Astrocyte (in vitro differentiated cells and primary cell): ENCODE measurements around the gene LANCL1. TPM values are rescaled to one million over a fixed set of nuclear protein-coding genes. Genes with fewer than 3 reads are reported as not detected.

ENCODE experiments used
- DNase-seq: peaks from one replicate; pipeline ENCODE4 v3.0.0-alpha.2; 2010; ENCODE audit warnings: low read depth
- FAIRE-seq: peaks from 2 replicates; lab custom pipeline; 2011; peaks lifted over from hg19 to GRCh38; lab: Jason Lieb, UNC
- H2AFZ ChIP-seq: 2 replicates; pipeline ENCODE4 v1.6.0; 2012; ENCODE audit warnings: low read depth, low read length, inconsistent platforms
- H3K27ac ChIP-seq: 2 replicates; pipeline ENCODE4 v1.5.1; 2011; ENCODE audit warnings: low read depth, low read length, inconsistent platforms
- H3K27me3 ChIP-seq: 2 replicates; pipeline ENCODE4 v1.6.0; 2011; ENCODE audit warnings: low read length, inconsistent platforms; ENCODE audit not compliant: insufficient read depth
- H3K36me3 ChIP-seq: 2 replicates; pipeline ENCODE4 v1.5.1; 2011; ENCODE audit warnings: low read length, inconsistent platforms; ENCODE audit not compliant: insufficient read depth
- H3K4me1 ChIP-seq: 2 replicates; pipeline ENCODE4 v1.5.1; 2011; ENCODE audit warnings: low read length, inconsistent platforms; ENCODE audit not compliant: insufficient read depth
- H3K4me2 ChIP-seq: 2 replicates; pipeline ENCODE4 v1.6.0; 2012; ENCODE audit warnings: low read length, inconsistent platforms
- H3K4me3 ChIP-seq: 2 replicates; pipeline ENCODE4 v1.5.1; 2011; ENCODE audit warnings: low read depth, mild to moderate bottlenecking, low read length, inconsistent platforms; ENCODE audit not compliant: insufficient read depth
- H3K79me2 ChIP-seq: 2 replicates; pipeline ENCODE4 v1.6.0; 2012; ENCODE audit warnings: mild to moderate bottlenecking, low read length, inconsistent platforms; ENCODE audit not compliant: insufficient read depth
- H3K9ac ChIP-seq: 2 replicates; pipeline ENCODE4 v1.6.0; 2012; ENCODE audit warnings: mild to moderate bottlenecking, low read length, inconsistent platforms
- H3K9me3 ChIP-seq: 2 replicates; pipeline ENCODE4 v1.5.1; 2012; ENCODE audit warnings: low read depth, mild to moderate bottlenecking, low read length, inconsistent platforms; ENCODE audit not compliant: insufficient read depth
- H4K20me1 ChIP-seq: 2 replicates; pipeline ENCODE4 v1.6.0; 2012; ENCODE audit warnings: low read length, inconsistent platforms; ENCODE audit not compliant: insufficient read depth
- H3K27ac Mint-ChIP-seq: one replicate; pipeline ENCODE4 v1.8.0; 2021; ENCODE audit warnings: mild to moderate bottlenecking, mixed read lengths; ENCODE audit not compliant: unreplicated experiment
- H3K27me3 Mint-ChIP-seq: one replicate; pipeline ENCODE4 v1.8.0; 2021; ENCODE audit warnings: low read depth, mixed read lengths; ENCODE audit not compliant: unreplicated experiment
- H3K36me3 Mint-ChIP-seq: one replicate; pipeline ENCODE4 v1.8.0; 2021; ENCODE audit warnings: low read depth, mixed read lengths; ENCODE audit not compliant: unreplicated experiment
- H3K4me1 Mint-ChIP-seq: one replicate; pipeline ENCODE4 v1.8.0; 2021; ENCODE audit warnings: low read depth, mixed read lengths; ENCODE audit not compliant: unreplicated experiment
- H3K4me3 Mint-ChIP-seq: one replicate; pipeline ENCODE4 v1.8.0; 2021; ENCODE audit warnings: mild to moderate bottlenecking, moderate library complexity, mixed read lengths; ENCODE audit not compliant: unreplicated experiment
- H3K9me3 Mint-ChIP-seq: one replicate; pipeline ENCODE4 v1.8.0; 2021; ENCODE audit warnings: mild to moderate bottlenecking, mixed read lengths; ENCODE audit not compliant: unreplicated experiment
- CTCF ChIP-seq: IDR thresholded peaks from 2 replicates; pipeline ENCODE4 v1.5.1; 2011; ENCODE audit warnings: low read depth, mild to moderate bottlenecking, inconsistent platforms, low read length, moderate library complexity; ENCODE audit not compliant: insufficient read depth
- EZH2 ChIP-seq: IDR thresholded peaks from 2 replicates; pipeline ENCODE4 v1.6.1; 2012; ENCODE audit warnings: mild to moderate bottlenecking, low read length, inconsistent platforms; ENCODE audit not compliant: insufficient read depth
- total RNA-seq: library from RNA; stranded (reverse); gene quantifications from 2 replicates; pipeline ENCODE4 v1.2.1, GENCODE V29; 2021

The LANCL1 gene
- total RNA-seq, 1 donor from 2014 or later: 38.3 TPM

- peaks cover 23% of the 10 kb centered on the region for H3K9me3 Mint-ChIP-seq
- H3K4me1 Mint-ChIP-seq: no peaks in the 10 kb centered on the region
- FAIRE-seq (no peak), DNase-seq (peak; percentile 18)
- H3K27ac Mint-ChIP-seq: no peak overlapping the region
- no peaks in the 10 kb centered on the region for H3K27me3 Mint-ChIP-seq
- no peaks in the 10 kb centered on the region for H3K27me3 ChIP-seq
- no peaks in the 10 kb centered on the region for H3K36me3 ChIP-seq
- H3K79me2 ChIP-seq: no peaks in the 10 kb centered on the region
- H3K27ac ChIP-seq: no peak overlapping the region
- no peaks in the 10 kb centered on the region for H3K36me3 Mint-ChIP-seq
- H2AFZ ChIP-seq: no peak overlapping the region
- H3K4me1 ChIP-seq: no peaks in the 10 kb centered on the region
- H3K9ac ChIP-seq: no peak overlapping the region
- H3K4me2 ChIP-seq: peak overlapping the region; percentile 71
- no peaks in the 10 kb centered on the region for H3K9me3 ChIP-seq
- TF ChIP-seq EZH2: no peak
- TF ChIP-seq CTCF: peak; percentile 95
- H3K4me3 Mint-ChIP-seq: no peak overlapping the region
- H4K20me1 ChIP-seq: no peaks in the 10 kb centered on the region
- no peak overlapping the region for H3K4me3 ChIP-seq
These were observed 26.6 kb upstream of the LANCL1 start for GRCh38 chr2:210503001-210503623.

- no peak overlapping the region for H3K27ac Mint-ChIP-seq
- H3K27me3 ChIP-seq: no peaks in the 10 kb centered on the region
- no peaks in the 10 kb centered on the region for H3K4me1 ChIP-seq
- H3K27me3 Mint-ChIP-seq: no peaks in the 10 kb centered on the region
- H3K4me3 Mint-ChIP-seq: no peak overlapping the region
- no peaks in the 10 kb centered on the region for H3K36me3 ChIP-seq
- H2AFZ ChIP-seq: no peak overlapping the region
- no peaks in the 10 kb centered on the region for H4K20me1 ChIP-seq
- H3K36me3 Mint-ChIP-seq: no peaks in the 10 kb centered on the region
- FAIRE-seq (no peak), DNase-seq (no peak)
- H3K4me1 Mint-ChIP-seq: no peaks in the 10 kb centered on the region
- H3K9me3 Mint-ChIP-seq: peaks cover 16% of the 10 kb centered on the region
- H3K9ac ChIP-seq: no peak overlapping the region
- H3K4me3 ChIP-seq: no peak overlapping the region
- H3K27ac ChIP-seq: no peak overlapping the region
- TF ChIP-seq EZH2 (no peak), CTCF (no peak)
- H3K4me2 ChIP-seq: no peak overlapping the region
- no peaks in the 10 kb centered on the region for H3K79me2 ChIP-seq
- H3K9me3 ChIP-seq: no peaks in the 10 kb centered on the region
These were observed 20.0 kb upstream of the LANCL1 start for GRCh38 chr2:210496512-210496911.

- no peaks in the 10 kb centered on the region for H3K9me3 ChIP-seq
- H3K27me3 ChIP-seq: no peaks in the 10 kb centered on the region
- TF ChIP-seq EZH2: no peak
- TF ChIP-seq CTCF: no peak
- Mint-ChIP-seq H3K36me3 (no peaks in the 10 kb centered on the region), H3K4me1 (no peaks in the 10 kb centered on the region), H3K4me3 (no peak overlapping the region), H3K27ac (no peak overlapping the region), H3K27me3 (no peaks in the 10 kb centered on the region), H3K9me3 (peaks cover 3% of the 10 kb centered on the region)
- no peak overlapping the region for H2AFZ ChIP-seq
- no peak overlapping the region for H3K27ac ChIP-seq
- no peak overlapping the region for H3K4me3 ChIP-seq
- H3K36me3 ChIP-seq: no peaks in the 10 kb centered on the region
- no peaks in the 10 kb centered on the region for H3K4me1 ChIP-seq
- no peak overlapping the region for H3K9ac ChIP-seq
- no peak for FAIRE-seq
- H3K79me2 ChIP-seq: no peaks in the 10 kb centered on the region
- no peak for DNase-seq
- H3K4me2 ChIP-seq: no peak overlapping the region
- no peaks in the 10 kb centered on the region for H4K20me1 ChIP-seq
These were observed 17.0 kb upstream of the LANCL1 start for GRCh38 chr2:210493528-210493927.
